T-helper 1 cell treated with Interleukin-12 subunit alpha and Interleukin-12 subunit beta and Interleukin-4 antibody, amounts not matched to agents 30 ng/mL and 1 ng/mL, for 36 hours (primary cell): ENCODE data around the gene SCEL. TPM values are rescaled to one million over a fixed set of nuclear protein-coding genes. Genes with fewer than 3 reads are reported as not detected.
"Not testable (repeated sequence)": the region's sequence is repeated elsewhere in the genome, so short reads cannot be mapped to it uniquely, and the experiment has no call there.

Experiments used
- intact Hi-C: fragments of 100-400 bp; cut with micrococcal nuclease; formaldehyde crosslinking; loops from one replicate; pipeline ENCODE4 v1.15.1; 2024
- total RNA-seq: library from RNA; stranded (reverse); gene quantifications from 2 replicates; pipeline ENCODE4 v1.2.3, GENCODE V29; 2022

Gene SCEL
- total RNA-seq = not detected in 2 replicates

- intact Hi-C loops = no loop called here
Observed at GRCh38 chr13:77535448-77535847, at the start of gene SCEL. SCEL (plus strand) TSS chr13:77535706; CDS start chr13:77555876, 20,170 bp downstream.

GRCh38 chr13:77489566-77490337 lies 45.8 kb upstream of the SCEL start:
- intact Hi-C loops = no loop called here

GRCh38 chr13:77492982-77493381 lies 42.5 kb upstream of the SCEL start:
- intact Hi-C loops = loop anchor here (1.0 kb wide), 2 partner anchors 72 to 259 kb away; no protein-coding TSS in a partner anchor

GRCh38 chr13:77494226-77494625 lies 41.3 kb upstream of the SCEL start:
- intact Hi-C loops = no loop called here

- intact Hi-C loops = no loop called here
Observed at GRCh38 chr13:77497350-77497749, 38.2 kb upstream of the SCEL start.

GRCh38 chr13:77497835-77498234 lies 37.7 kb upstream of the SCEL start:
- intact Hi-C loops = loop anchor here (1.0 kb wide), 1 partner anchor 27 kb away; no protein-coding TSS in a partner anchor

- intact Hi-C loops = no loop called here
Observed at GRCh38 chr13:77502104-77502720, 33.3 kb upstream of the SCEL start.

GRCh38 chr13:77503398-77503797 lies 32.1 kb upstream of the SCEL start:
- intact Hi-C loops = no loop called here

GRCh38 chr13:77506874-77507273 lies 28.6 kb upstream of the SCEL start:
- intact Hi-C loops = no loop called here

- intact Hi-C loops = no loop called here
Observed at GRCh38 chr13:77507931-77508776, 27.4 kb upstream of the SCEL start.

GRCh38 chr13:77508959-77509620 lies 26.4 kb upstream of the SCEL start:
- intact Hi-C loops = no loop called here

- intact Hi-C loops = no loop called here
Observed at GRCh38 chr13:77510156-77510555, 25.4 kb upstream of the SCEL start.

- intact Hi-C loops = no loop called here
Observed at GRCh38 chr13:77511552-77511951, 24.0 kb upstream of the SCEL start.

GRCh38 chr13:77513719-77514335 lies 21.7 kb upstream of the SCEL start:
- intact Hi-C loops = no loop called here

- intact Hi-C loops = no loop called here
Observed at GRCh38 chr13:77514336-77514726, 21.2 kb upstream of the SCEL start.

GRCh38 chr13:77515785-77516184 lies 19.7 kb upstream of the SCEL start:
- intact Hi-C loops = no loop called here

GRCh38 chr13:77516342-77516789 lies 19.1 kb upstream of the SCEL start:
- intact Hi-C loops = no loop called here

GRCh38 chr13:77518266-77518665 lies 17.2 kb upstream of the SCEL start:
- intact Hi-C loops = no loop called here

GRCh38 chr13:77519396-77519795 lies 16.1 kb upstream of the SCEL start:
- intact Hi-C loops = not testable (repeated sequence)

- intact Hi-C loops = no loop called here
Observed at GRCh38 chr13:77519808-77520207, 15.7 kb upstream of the SCEL start.

- intact Hi-C loops = no loop called here
Observed at GRCh38 chr13:77521194-77521593, 14.3 kb upstream of the SCEL start.
